GM03348 (cell line): ENCODE data around the gene FAM83C.

Experiments
- DNase-seq: peaks from one replicate; pipeline ENCODE4 v3.0.0; 2012; ENCODE audit warnings: low spot score

Gene FAM83C

DNA sequence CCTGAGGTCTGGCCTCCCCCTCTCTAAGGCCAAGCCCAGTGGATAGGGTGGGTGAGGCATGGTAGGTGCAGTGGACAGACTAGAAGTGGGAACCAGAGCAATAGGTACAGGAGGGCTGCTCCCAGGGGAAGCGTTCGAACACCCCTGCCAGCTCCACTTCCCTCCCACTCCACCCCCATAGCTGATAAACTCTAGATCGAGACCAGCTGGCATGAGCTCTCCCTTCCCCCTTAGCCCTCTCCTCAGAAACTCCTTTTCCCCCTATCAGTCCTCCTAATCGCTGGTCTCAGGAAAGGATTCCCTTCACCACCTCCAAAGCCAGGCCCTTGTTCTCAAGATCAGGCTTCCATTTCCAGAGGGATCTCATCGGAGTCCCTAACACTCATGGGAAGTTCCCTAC lies 6.0 kb upstream of the FAM83C start:
- no peak for DNase-seq

GRCh38 chr20:35297740-35298139 lies 5.5 kb upstream of the FAM83C start:
- DNase-seq, result no peak

DNA sequence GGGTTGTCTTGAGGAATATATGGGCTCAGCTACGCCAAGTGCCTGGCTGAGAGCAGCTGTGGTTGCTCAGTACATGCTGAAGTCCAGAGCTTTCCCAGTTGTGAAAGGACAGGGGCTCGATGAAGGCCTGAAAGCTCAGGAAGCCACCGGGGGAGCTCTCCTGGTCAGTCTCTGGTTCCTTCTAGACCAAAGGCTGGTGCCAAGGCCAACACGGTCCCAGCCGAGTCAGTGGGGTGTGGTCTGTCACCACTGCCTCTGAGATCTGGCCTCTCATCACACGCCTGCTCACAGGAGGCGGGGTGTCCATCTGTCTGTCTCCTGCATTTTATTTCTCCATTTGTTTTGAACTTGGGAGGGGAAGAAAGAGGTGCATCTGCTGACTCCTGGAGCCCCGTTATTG lies 4.9 kb upstream of the FAM83C start:
- peak; percentile 37 for DNase-seq

DNA sequence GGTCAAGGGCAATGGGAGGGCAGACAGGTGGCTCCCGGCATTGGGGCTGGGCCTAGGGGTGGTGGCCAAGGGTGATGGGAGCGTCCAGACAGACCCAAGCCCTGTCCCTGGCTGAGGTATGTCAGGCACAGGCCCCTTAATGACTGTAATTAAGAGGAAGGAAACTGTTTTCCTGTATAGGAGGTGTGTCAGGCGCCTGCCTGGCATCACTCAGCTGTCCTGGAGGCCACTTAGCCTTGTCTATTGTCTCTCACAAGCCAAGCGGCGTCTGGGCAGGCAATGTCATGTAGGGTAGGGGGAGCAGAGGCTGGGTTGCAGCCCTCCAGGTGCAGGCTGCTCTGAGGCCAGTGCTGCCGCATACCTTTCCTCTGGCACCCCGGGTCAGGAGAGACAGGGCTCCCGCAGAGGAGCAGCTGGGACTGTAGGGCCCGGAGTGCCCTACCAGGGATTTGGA lies 3.9 kb upstream of the FAM83C start:
- no peak for DNase-seq

GRCh38 chr20:35295674-35296073 lies 3.4 kb upstream of the FAM83C start:
- no peak for DNase-seq

DNA sequence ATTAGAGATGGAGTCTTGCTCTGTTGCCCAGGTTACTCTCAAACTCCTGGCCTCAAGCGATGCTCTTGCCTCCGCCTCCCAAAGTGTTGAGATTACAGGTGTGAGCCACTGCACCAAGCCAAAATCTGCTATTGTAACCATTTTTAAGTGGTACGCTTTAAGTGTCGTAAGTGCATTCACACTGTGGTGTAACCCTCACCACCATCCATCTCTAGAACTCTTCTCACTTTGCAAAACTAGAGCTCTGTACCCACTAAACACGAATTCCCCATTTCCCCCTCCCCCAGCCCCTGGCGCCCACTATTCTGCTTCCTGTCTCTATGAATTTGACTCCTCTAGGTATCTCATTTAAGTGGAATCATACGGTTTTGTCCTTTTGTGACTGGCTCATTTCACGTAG lies 2.8 kb upstream of the FAM83C start:
- DNase-seq, result no peak

DNA sequence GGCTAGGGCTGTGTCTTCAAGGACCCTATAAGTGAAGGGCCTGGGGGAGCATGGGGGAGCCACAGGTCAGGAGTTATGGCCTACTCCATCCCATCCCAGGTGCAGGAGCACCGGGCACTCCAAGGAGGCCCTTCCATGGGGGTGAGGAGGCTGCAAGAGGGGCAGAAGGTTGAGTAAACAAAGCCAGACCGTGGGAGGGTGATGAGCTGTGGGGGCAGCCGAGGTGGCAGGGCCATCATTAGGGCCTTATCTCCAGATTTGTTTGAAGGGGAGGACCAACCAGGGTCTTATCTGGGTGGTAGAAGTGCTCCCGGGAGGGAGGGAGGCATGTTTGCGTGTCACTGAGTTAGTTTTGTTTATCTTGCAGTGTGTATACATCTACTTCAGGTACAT lies 2.1 kb upstream of the FAM83C start:
- no peak for DNase-seq

DNA sequence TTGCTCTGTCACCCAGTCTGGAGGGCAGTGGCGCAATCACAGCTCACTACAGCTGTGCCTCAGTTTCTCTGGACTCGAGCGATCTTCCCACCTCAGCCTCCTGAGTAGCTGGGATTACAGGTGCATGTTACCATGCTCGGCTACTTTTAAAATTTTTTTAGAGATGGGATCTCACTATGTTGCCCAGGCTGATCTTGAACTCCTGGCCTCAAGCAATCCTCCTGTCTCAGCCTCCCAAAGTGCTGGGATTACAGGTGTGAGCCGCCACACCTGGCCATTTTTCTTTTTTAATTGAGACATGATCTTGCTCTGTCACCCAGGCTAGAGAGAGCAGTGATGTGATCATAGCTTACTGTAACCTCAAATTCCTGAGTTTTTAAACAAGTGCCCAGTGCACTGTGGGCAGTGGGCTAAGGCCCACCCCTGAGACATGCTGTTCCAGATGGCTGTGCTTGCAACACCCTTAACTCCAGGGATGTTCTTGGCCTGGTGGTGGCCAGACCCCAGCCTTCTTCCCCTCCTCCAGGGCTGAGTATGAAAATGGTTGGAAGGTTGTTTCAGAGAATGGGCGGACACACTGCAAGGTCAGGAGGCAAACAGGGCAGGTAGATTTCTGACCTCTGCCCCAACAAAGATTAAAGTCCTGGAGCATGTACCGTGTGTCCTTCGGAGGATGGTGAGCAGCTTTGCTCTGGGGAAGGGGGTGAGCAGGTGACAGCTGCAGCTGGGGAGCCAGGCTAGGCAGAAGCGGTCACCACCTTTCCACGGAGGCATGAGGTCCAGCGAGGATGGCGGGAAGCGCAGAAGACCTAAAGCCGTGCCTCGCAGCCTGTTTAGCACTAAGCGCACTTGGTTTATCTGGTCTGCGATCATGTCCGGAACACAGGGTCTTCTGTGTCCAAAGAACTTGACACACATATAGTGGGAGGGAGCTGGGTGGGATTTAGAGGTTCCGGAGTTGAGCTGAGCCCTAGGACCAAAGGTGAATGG lies 1.4 kb upstream of the FAM83C start:
- DNase-seq, result no peak

DNA sequence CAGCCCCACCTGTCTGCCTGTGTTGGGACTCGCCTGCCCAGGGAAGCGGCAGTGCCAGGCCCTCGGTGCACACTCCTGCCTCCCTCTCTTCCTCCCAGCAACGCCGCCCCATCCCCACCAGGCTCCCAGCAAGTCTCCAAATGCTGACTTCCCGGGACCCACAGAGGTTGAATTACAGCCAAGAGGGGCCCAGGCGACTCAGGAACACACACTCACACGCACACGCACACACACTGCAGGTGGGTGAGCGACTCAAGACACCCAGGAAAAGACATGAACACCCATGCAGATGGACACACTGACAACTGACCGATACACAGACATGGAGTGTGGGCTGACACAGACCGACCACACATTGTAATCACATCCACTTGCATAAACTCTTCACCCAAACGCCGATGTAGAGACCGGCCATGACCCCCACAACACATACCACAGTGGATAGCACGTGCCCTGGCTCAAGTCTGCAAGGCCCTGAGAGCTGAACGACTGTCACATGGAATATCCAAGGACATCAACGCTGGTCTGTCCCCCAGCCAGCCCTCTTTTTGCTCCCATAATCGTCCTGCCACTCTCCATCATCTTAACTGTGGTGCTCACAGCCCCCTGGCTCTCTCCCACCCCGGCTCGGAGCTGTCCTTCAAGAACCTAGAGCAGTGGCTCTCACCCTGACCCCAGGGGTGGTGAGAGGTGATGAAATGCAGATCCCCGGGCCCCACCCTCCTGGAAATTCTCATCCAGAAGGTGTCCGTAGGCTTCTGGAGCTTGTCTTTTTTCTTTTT lies 470 bp upstream of the FAM83C start:
- DNase-seq, result no peak

DNA sequence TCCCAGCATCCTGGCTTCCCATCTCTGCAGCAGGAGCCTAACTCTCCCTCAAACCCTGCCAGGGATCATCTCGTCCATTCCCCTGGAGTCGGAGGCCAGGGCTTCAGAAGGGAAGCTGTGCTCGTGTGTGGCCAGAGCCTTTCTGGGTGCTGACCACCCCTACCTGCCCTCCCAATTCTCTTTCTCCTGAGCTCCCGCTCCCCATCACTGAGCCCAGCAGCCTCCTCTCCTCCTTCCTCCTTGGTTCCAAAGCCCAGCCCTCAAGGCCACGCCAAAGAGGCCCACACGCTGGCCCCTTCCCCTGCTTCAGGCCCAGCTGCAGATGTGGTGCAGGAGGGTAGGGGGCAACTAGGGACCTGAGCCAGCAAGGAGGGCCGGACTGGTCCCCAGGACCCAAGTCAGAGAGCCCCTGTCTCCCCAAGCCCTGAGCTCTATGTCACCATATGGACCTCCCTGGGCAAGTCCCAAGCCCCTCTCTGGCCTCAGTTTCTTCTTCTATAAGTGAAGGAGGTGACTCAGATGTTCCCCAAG lies 1.3 kb downstream of the FAM83C start:
- no peak for DNase-seq

DNA sequence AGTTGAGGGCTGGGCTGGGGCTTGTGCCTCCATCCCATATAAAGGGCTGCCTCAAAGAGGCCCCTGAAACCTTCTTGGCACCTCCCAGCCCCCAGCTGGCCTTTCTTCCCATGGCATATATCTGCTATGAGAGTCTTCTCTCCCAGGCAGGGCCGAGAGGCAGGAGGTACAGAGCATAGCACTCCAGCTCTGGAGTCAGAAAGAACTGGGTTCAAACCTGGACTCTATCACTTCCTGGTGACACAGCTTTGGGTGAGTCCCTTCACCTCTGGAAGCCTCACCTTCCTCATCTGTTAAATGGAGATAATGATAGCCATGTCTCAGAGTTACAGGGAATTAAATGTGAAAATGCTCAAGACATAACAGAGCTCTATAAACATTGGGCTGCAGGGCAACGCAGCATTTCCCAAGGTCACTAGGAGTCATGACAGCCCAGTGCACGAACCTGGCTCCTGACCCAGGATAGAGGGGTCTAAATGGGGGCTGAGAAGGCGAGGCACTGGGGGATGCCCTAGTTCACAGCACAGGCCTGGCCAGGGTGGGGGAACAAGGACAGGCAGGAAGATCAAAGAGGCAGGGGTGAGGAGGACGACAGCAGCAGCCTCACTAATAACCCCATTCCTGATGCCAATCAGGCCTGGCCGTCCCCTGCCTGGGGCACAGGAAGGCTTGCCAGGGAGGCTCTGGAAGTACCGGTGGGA lies 1.9 kb downstream of the FAM83C start:
- DNase-seq, result no peak

GRCh38 chr20:35288325-35289060 lies 3.7 kb downstream of the FAM83C start:
- no peak for DNase-seq

GRCh38 chr20:35287509-35288324 lies 4.5 kb downstream of the FAM83C start:
- DNase-seq, result no peak

GRCh38 chr20:35286899-35287508 lies 5.2 kb downstream of the FAM83C start:
- no peak for DNase-seq

GRCh38 chr20:35286077-35286898 lies 5.9 kb downstream of the FAM83C start:
- DNase-seq, result no peak

GRCh38 chr20:35285806-35286076 lies 6.5 kb downstream of the FAM83C start:
- DNase-seq, result no peak

- no peak for DNase-seq
Observed at GRCh38 chr20:35284992-35285805, 7.0 kb downstream of the FAM83C start.

- DNase-seq, result peak; percentile 93
Observed at GRCh38 chr20:35284267-35284991, 7.8 kb downstream of the FAM83C start, which contains the start of gene EIF6. Gene EIF6, minus strand, starts transcription at chr20:35284772. Its CDS starts 285 bp downstream, at chr20:35284487.
